ENCODE data around the gene VAV1.
"Not testable (repeated sequence)": the region's sequence is repeated elsewhere in the genome, so short reads cannot be mapped to it uniquely, and the experiment has no call there.

The VAV1 gene

DNA sequence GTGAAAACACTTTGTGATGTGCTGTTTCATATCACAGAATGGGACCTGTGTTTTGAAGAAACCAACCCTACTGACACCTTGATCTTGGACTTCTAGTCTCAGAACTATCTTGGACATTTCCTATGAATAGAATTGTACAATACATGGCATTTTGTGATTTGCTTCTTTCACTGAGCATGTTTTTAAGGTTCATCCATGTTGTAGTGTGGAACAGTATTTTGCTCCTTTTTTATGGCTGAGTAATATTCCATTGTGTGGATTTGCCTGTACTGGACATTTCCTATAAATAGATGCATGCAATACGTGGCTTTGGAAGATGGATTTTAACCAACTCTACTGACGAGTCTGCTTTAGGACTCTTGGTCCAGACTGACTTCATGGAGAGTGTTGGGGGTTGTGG, 46.8 kb downstream of the VAV1 start:
- DNase-seq (ENCODE audit: low read depth) = no peak

- DNase-seq (ENCODE audit: low read depth) = no peak
Observed at GRCh38 chr19:6820237-6820636, 47.7 kb downstream of the VAV1 start.

DNA sequence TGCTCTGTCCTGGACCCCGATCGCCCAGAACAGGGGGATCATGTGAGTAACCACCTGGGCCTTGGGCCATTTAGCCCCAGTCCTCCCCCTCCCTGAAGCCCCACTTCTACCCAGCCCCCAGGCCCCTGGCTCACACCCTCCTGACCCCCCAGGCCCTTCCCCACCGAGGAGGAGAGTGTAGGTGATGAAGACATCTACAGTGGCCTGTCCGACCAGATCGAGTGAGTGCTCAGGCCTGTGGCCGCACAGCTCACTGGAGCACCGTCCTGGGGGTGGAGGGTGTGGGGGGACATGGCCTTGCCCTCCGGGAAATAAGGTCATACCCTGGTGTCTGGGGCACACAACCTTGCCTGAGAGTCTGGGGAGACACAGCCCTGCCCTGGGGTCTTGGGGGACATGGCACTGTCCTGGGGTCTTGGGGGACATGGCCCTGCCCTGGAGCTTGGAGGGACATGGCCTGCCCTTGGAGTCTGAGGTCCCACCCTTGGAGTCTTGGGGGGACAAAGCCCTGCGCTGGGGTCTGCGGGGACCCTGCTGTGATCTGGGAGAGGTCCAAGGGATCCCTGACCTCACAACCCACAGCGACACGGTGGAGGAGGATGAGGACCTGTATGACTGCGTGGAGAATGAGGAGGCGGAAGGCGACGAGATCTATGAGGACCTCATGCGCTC, 49.3 kb downstream of the VAV1 start:
- DNase-seq (ENCODE audit: low read depth) = no peak

- no peak for DNase-seq (ENCODE audit: low read depth)
Observed at GRCh38 chr19:6822311-6822670, 49.8 kb downstream of the VAV1 start.

DNA sequence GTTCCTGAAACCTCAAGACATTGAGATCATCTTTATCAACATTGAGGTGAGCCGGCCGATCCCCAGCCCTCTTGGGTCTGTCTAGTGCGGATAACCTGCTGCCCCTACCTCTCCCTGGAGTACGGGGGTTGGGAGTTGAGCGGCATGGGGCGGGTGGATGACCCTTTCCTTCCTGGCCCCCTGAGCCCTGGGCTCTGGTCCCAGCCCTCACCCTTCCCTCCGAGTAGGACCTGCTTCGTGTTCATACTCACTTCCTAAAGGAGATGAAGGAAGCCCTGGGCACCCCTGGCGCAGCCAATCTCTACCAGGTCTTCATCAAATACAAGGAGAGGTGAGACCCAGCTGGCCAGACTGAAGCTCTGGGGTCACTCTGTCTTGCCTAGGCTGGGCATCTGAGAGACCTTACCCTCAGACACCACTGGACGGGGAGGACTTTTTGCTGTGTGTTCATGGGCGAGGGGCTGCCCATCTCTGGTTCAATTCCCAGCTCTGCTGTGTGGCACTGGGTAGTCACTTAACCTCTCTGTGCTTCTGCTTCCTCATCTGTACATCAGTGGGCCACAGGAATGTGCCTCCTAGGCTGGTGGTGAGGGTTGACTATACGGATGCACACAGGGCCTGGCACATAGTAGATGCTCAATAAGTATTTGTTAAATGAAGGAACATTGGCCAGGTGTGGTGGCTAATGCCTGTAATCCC, 52.7 kb downstream of the VAV1 start:
- DNase-seq (ENCODE audit: low read depth) = no peak

- no peak for DNase-seq (ENCODE audit: low read depth)
Observed at GRCh38 chr19:6826281-6826920, 53.9 kb downstream of the VAV1 start.

DNA sequence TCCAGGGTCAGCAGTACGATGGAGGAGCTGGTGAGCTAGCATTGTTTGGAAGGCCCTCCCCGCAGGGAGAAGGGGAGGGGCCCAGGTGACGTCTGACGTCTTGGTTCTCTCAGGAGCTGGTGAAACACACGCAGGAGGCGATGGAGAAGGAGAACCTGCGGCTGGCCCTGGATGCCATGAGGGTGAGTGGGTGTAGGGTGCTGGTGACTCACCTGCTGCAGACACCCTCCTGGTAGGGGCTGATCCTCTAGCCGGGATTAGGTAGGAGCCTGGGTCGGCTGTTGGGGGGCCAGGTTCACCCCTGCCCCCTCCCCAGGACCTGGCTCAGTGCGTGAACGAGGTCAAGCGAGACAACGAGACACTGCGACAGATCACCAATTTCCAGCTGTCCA, 55.8 kb downstream of the VAV1 start:
- DNase-seq (ENCODE audit: low read depth) = no peak

GRCh38 chr19:6828698-6829633, 56.5 kb downstream of the VAV1 start:
- DNase-seq (ENCODE audit: low read depth) = no peak

DNA sequence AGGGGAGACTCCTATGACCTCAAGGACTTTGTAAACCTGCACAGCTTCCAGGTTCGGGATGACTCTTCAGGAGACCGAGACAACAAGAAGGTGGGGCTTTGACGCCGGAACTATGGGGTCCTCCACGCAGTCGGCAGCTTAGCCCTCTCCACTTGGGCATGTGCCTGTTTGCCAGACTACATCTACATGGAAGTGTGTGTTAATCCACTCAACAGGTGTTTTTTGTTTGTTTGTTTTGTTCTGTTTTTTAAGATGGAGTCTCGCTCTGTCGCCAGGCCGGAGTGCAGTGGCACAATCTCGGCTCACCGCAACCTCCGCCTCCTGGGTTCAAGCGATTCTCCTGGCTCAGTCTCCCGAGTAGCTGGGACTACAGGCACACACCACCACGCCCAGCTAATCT, 57.3 kb downstream of the VAV1 start:
- not testable (repeated sequence) for DNase-seq (ENCODE audit: low read depth)

- not testable (repeated sequence) for DNase-seq (ENCODE audit: low read depth)
Observed at GRCh38 chr19:6831084-6831483, 58.6 kb downstream of the VAV1 start.

GRCh38 chr19:6832412-6832811, 59.9 kb downstream of the VAV1 start:
- DNase-seq (ENCODE audit: low read depth) = no peak

GRCh38 chr19:6833166-6833790, 60.8 kb downstream of the VAV1 start:
- DNase-seq (ENCODE audit: low read depth) = no peak

- no peak for DNase-seq (ENCODE audit: low read depth)
Observed at GRCh38 chr19:6834433-6834832, 61.9 kb downstream of the VAV1 start.

- no peak for DNase-seq (ENCODE audit: low read depth)
Observed at GRCh38 chr19:6835501-6835900, 63.0 kb downstream of the VAV1 start.

DNA sequence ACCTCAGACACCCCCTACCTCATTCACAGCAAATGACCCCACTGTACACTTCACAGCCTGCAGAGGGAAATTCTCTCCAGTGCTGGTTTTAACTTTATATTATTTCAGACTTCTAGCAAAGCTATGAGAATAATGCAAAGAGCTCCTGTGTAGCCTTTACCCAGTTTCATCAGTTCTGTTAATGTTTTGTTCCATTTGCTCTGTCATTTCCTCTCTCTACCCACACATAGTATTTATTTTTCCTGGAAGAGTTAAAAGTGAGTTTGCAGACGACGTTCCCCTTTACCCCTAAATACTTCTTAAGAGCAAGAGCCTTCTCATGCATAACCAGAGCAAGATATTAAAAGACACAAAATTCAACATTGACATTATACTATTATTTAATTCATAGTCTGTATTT, 65.0 kb downstream of the VAV1 start:
- DNase-seq (ENCODE audit: low read depth) = no peak

DNA sequence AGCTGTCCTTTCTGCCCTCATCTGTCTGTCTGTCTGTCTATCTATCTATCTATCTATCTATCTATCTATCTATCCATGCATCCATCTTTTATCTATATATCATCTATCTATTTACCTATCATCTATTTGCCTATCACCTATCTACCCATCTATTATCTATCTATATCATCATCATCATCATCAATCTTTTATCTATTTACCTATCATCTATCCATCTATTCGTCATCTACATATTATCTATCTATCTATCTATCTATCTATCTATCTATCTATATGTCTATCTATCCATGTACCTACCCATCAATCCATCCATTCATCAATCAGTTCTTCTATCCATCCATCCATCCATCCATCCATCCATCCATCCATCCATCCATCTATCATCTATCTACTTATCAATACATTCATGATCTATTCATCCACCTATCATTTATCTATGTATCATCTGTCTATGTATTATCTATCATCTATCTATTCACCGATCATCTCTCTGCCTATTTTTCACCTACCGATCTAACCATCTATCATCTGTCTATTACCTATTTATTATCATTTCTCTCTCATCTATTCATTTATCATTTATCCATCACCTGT, 65.7 kb downstream of the VAV1 start:
- no peak for DNase-seq (ENCODE audit: low read depth)

- no peak for DNase-seq (ENCODE audit: low read depth)
Observed at GRCh38 chr19:6842871-6843607, 70.5 kb downstream of the VAV1 start.

DNA sequence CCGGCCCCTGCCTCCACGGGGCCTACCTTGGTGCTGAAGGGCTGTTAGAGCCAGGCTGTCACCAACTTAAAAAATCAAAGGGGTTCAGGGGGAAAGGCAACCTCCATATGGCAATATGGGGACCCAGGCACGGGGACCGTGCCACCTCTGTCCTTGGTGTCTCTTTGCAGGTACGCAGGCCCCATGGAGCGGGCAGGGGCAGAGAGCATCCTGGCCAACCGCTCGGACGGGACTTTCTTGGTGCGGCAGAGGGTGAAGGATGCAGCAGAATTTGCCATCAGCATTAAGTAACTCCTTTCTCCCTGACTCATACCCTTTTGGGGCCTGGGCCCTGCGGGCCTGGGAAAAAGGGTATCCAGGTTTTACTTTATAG, 75.3 kb downstream of the VAV1 start:
- no peak for DNase-seq (ENCODE audit: low read depth)

DNA sequence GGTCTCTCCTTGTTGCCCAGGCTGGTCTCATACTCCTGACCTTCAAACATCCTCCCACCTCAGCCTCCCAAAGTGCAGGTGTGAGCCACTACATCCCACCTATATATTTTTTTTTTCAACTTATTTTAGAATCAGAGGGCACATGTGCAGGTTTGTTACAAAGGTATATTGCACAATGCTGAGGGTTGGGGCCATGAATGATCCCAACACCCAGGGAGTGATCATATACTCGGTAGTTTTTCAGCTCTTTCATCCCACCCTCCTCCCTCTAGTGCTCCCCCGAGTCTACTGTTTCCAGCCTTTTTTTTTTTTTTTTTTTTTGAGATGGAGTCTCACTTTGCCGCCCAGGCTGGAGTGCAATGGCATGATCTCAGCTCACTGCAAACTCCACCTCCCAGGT, 76.5 kb downstream of the VAV1 start:
- DNase-seq (ENCODE audit: low read depth) = no peak

DNA sequence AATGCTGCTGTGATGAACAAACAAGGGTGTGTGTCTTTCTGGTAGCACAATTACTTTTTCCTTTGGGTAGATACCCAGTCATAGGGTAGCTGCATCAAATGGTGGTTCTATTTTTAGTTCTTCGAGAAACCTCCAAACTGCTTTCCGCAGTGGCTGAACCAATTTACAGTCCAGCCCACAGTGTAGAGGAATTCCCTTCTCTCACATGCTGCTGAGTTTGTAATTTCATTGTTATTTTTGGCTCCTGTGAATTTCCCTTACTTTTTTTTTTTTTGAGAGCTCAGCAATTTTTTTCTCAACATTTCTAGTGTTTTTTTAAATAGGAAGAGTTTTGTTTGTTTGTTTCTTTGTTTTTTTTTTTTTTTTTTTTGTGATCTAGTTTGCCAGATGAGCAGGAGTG, 77.4 kb downstream of the VAV1 start:
- no peak for DNase-seq (ENCODE audit: low read depth)

GRCh38 chr19:6851359-6851758, 78.9 kb downstream of the VAV1 start:
- DNase-seq (ENCODE audit: low read depth) = no peak
